Lower lobe of right lung (tissue), 2 donors: ENCODE data around the gene C5. TPM values are rescaled to one million over a fixed set of nuclear protein-coding genes. Genes with fewer than 3 reads are reported as not detected.
A peak's percentile ranks its signal among the peaks of the same experiment; 100 is the strongest.

Experiments used
- ATAC-seq, 2 donors: fragments of 200-7000 bp; cut with Tn5 transposase; one replicate each; pipeline ENCODE4 v1.9.1; 2020 to 2022; ENCODE audit warnings: mild to moderate bottlenecking in 2 of 2, moderate library complexity in 2 of 2
- DNase-seq: peaks from one replicate; pipeline ENCODE4 v3.0.0-alpha.2; 2020
- H3K27ac ChIP-seq: fragments of 200-600 bp; one replicate; pipeline ENCODE4 v1.8.0; 2022
- H3K27me3 ChIP-seq: fragments of 200-600 bp; one replicate; pipeline ENCODE4 v1.8.0; 2022; ENCODE audit warnings: low read depth
- H3K36me3 ChIP-seq: fragments of 200-600 bp; one replicate; pipeline ENCODE4 v1.8.0; 2022; ENCODE audit warnings: mild to moderate bottlenecking
- H3K4me1 ChIP-seq: fragments of 200-600 bp; one replicate; pipeline ENCODE4 v1.8.0; 2022
- H3K4me3 ChIP-seq: fragments of 200-600 bp; one replicate; pipeline ENCODE4 v1.8.0; 2022; ENCODE audit warnings: mild to moderate bottlenecking
- H3K9me3 ChIP-seq: fragments of 200-600 bp; one replicate; pipeline ENCODE4 v1.8.0; 2022
- intact Hi-C: fragments of 100-400 bp; cut with DNase I; formaldehyde crosslinking; loops from one replicate; pipeline ENCODE4 v1.11.0; 2022
- total RNA-seq: library from RNA; stranded (reverse); fragmentation: NEBNext Ultra II Directional; extraction: Animal tissue kit (Norgen Biotek cat#: 25700); gene quantifications from one replicate; pipeline ENCODE4 v1.2.1, GENCODE V29; 2021
- TF ChIP-seq, protein P1 (sequence below): fragments of 200-600 bp; IDR thresholded peaks from one replicate; pipeline ENCODE4 v1.8.0; 2022; ENCODE audit warnings: antibody characterized with exemption, mild to moderate bottlenecking
- donor health status: DM: no; HTN: yes; CAD: no; lungs with severe emphysema.

Gene C5
- total RNA-seq, 1 donor from 2014 or later: 22.1 TPM

- peak; percentile 87 to 93 for ATAC-seq
- Histone ChIP-seq H3K4me1 (peaks cover 71% of the 10 kb centered on the region), H3K27me3 (no peaks in the 10 kb centered on the region), H3K9me3 (no peaks in the 10 kb centered on the region), H3K4me3 (no peak overlapping the region), H3K36me3 (no peaks in the 10 kb centered on the region), H3K27ac (peak overlapping the region; percentile 66)
- TF ChIP-seq, protein P1, sequence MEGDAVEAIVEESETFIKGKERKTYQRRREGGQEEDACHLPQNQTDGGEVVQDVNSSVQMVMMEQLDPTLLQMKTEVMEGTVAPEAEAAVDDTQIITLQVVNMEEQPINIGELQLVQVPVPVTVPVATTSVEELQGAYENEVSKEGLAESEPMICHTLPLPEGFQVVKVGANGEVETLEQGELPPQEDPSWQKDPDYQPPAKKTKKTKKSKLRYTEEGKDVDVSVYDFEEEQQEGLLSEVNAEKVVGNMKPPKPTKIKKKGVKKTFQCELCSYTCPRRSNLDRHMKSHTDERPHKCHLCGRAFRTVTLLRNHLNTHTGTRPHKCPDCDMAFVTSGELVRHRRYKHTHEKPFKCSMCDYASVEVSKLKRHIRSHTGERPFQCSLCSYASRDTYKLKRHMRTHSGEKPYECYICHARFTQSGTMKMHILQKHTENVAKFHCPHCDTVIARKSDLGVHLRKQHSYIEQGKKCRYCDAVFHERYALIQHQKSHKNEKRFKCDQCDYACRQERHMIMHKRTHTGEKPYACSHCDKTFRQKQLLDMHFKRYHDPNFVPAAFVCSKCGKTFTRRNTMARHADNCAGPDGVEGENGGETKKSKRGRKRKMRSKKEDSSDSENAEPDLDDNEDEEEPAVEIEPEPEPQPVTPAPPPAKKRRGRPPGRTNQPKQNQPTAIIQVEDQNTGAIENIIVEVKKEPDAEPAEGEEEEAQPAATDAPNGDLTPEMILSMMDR: no peak
- intact Hi-C loops: no loop called here
- DNase-seq: peak; percentile 96
These were observed 114.7 kb downstream of the C5 start for GRCh38 chr9:120935383-120935857.

DNA sequence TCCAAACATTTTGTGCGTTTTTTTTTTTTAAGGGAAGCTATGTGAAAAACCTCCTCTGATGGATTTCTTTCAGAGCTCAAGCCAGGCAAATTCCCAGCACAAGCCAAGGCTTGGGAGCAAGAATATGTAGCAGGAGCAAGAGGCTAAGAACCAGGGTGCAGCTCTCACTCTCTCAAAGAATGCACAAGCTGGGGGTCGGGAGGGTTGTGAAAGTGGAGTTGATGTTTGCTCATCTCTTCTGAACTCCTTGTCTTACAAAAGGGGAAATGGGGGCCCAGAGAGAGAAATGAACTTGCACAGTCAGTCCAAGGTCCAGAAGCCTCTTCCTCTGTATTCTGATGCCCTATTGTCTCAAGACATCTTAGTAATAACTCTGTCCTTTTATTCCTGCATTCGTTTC is 115.8 kb downstream of the C5 start:
- H3K27ac ChIP-seq: peak overlapping the region; percentile 66
- intact Hi-C loops: no loop called here
- H3K9me3 ChIP-seq: no peaks in the 10 kb centered on the region
- TF ChIP-seq, protein P1: no peak
- no peak for DNase-seq
- H3K4me1 ChIP-seq: peaks cover 81% of the 10 kb centered on the region
- no peaks in the 10 kb centered on the region for H3K27me3 ChIP-seq
- H3K36me3 ChIP-seq: no peaks in the 10 kb centered on the region
- no peak for ATAC-seq
- no peak overlapping the region for H3K4me3 ChIP-seq

GRCh38 chr9:120933310-120934055 is 116.6 kb downstream of the C5 start:
- H3K27ac ChIP-seq: peak overlapping the region; percentile 66
- no peaks in the 10 kb centered on the region for H3K27me3 ChIP-seq
- no peak overlapping the region for H3K4me3 ChIP-seq
- no peak for DNase-seq
- H3K36me3 ChIP-seq: no peaks in the 10 kb centered on the region
- TF ChIP-seq, protein P1: no peak
- peaks cover 83% of the 10 kb centered on the region for H3K4me1 ChIP-seq
- intact Hi-C loops: no loop called here
- H3K9me3 ChIP-seq: no peaks in the 10 kb centered on the region
- ATAC-seq: no peak

GRCh38 chr9:120932086-120932823 is 117.8 kb downstream of the C5 start:
- H3K9me3 ChIP-seq: no peaks in the 10 kb centered on the region
- H3K36me3 ChIP-seq: no peaks in the 10 kb centered on the region
- intact Hi-C loops: no loop called here
- no peaks in the 10 kb centered on the region for H3K27me3 ChIP-seq
- peak overlapping the region; percentile 80 for H3K27ac ChIP-seq
- peaks cover 80% of the 10 kb centered on the region for H3K4me1 ChIP-seq
- H3K4me3 ChIP-seq: no peak overlapping the region
- TF ChIP-seq, protein P1: no peak
- ATAC-seq: no peak
- no peak for DNase-seq

DNA sequence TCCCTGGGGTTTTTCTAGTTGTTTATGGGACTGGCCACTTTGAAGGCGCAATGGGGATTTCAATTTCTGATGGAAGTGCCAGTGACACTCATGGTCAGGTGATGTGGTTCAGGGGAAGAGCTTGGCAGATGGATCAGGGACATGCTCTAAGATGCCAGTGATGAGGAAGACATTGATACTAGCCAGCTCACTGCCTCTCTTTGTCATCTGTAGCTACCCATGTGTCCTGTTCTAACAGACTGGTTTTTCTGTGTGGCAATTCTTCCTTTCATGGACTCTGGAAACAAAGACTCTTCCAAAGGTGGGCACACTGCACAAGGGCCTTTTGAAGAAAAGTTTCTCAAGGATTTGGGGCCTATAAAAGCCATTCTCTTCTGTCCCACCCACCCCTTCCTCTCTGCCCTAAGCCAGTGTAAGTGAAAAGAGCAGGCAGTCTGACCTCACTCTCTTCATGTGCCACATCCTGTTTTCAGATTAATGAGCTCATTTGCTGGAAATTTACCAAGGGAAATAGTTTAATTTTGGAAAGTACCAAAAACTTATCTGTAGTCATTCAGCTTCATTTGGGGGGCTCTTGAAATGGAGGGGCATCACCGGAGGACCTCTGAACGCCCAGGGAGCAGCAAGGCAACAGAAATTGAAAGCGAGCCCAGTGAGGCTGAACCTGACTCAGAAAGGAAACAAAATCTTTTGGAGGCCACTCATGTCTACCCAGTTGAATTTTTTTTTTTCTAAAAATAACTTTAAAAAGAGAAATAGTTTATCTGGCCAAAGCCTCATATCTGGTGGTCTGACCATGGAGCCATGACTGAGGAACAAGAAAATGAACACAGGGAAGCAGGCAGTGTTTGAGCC is 118.6 kb downstream of the C5 start:
- H3K27me3 ChIP-seq: no peaks in the 10 kb centered on the region
- intact Hi-C loops: no loop called here
- peak in 1 of 2 donors; percentile 25 for ATAC-seq

More for the DNA sequence above, 118.6 kb downstream of the C5 start:
- Histone ChIP-seq H3K4me3 (no peak overlapping the region), H3K27ac (peak overlapping the region; percentile 80), H3K9me3 (no peaks in the 10 kb centered on the region), H3K36me3 (no peaks in the 10 kb centered on the region), H3K4me1 (peaks cover 72% of the 10 kb centered on the region)
- TF ChIP-seq, protein P1: no peak
- DNase-seq: no peak
